ENCODE results near the gene FAM228B.
"Not testable (repeated sequence)": the region's sequence is repeated elsewhere in the genome, so short reads cannot be mapped to it uniquely, and the experiment has no call there.

The FAM228B gene

DNA sequence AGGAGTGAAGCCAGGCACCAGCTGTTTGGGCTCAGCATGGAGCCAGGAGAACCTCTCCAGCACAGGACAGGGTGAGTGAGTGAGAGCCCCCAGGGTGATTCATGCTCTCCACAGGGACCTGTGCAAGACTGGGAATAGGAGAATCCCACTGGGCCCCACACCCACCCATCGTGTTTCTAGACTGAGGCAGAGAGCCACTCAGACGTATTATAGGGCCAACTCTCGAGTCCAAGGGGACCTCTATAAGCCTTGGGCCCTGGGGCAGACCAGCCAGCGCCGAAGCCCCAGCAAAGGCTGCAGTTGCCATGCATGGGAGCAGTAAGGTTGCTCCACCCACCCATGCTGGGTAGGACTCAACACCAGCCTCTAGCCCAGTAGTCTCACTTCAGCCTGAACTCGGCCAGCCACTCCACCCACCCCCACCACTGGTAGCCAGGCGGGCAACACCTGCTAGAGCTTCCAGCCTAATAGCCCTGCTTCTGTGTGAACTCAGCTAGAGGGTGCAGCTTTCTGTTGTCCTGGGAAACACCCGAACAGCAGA, 19.1 kb upstream of the FAM228B start:
- no peak for DNase-seq

DNA sequence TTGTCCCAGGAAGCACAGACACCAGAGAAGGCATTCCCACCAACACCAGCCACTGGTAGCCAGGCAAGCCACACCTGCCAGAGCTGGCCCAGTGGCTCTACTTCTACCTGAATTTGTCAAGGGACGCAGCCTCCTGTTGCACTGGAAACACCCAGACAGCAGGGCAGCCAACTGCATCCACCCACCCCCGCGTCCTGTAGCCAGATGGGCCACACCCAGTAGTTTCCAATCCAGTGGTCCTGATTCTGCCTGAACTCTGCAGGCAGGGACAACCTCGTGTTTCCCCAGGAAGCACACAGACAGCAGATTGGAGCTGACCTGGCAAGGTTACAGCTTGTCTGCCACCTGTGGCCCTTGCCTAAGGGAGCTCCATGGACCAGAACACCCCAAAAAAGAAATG, 18.4 kb upstream of the FAM228B start:
- no peak for DNase-seq

DNA sequence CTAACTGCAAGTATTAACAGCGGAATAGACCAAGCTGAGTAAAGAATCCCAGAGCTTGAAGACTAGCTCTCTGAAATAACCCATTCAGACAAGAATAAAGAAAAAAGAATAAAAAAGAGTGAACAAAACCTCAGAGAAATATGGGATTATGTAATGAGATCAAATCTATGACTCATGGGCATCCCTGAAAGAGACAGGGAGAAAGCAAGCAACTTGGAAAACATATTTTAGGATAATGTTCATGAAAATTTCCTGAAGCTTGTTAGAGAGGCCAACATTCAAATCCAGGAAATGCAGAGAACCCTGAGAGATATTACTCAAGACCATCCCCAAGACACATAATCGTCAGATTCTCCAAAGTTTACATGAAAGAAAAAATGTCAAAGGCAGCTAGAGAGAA, 17.5 kb upstream of the FAM228B start:
- DNase-seq, result no peak

DNA sequence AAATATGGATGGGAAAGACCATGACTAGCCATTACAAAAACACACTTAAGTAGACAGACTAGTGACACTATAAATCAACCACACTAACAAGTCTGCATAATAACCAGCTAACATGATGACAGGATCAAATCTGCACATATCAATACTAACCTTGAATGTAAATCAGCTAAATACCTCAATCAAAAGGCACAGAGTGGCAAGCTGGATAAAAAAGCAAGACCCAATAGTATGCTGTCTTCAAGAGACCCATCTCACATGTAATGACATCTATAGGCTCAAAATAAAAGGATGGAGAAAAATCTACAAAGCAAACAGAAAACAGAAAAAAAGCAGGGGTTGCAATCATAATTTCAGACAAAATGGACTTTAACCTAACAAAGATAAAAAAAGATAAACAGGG, 16.5 kb upstream of the FAM228B start:
- no peak for DNase-seq

DNA sequence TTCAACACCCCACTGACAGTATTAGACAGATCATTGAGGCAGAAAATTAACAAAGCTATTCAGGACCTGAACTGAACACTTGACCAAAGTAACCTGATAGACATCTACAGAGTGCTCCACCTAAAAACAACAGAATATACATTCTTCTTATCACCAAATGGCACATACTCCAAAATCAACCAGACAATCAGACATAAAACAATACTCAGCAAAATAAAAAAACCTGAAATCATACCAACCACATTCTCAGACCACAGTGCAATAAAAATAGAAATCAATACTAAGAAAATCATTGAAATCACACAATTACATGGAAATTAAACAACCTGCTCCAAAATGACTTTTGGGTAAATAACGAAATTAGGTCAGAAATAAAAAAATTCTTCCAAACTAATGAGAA, 15.9 kb upstream of the FAM228B start:
- no peak for DNase-seq

DNA sequence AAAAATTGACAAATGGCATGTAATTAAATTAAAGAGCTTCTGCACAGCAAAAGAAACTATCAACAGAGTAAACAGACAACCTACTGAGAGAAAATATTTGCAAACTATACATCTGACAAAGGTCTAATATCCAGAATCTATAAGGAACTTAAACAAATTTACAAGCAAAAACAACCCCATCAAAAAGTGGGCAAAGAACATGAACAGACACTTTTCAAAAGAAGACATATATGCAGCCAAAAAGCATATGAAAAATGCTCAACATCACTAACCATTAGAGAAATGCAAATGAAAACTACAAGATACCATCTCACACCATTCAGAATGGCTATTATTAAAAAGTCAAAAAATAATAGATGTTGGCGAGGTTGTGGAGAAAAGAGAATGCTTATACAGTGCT, 13.8 kb upstream of the FAM228B start:
- not testable (repeated sequence) for DNase-seq

DNA sequence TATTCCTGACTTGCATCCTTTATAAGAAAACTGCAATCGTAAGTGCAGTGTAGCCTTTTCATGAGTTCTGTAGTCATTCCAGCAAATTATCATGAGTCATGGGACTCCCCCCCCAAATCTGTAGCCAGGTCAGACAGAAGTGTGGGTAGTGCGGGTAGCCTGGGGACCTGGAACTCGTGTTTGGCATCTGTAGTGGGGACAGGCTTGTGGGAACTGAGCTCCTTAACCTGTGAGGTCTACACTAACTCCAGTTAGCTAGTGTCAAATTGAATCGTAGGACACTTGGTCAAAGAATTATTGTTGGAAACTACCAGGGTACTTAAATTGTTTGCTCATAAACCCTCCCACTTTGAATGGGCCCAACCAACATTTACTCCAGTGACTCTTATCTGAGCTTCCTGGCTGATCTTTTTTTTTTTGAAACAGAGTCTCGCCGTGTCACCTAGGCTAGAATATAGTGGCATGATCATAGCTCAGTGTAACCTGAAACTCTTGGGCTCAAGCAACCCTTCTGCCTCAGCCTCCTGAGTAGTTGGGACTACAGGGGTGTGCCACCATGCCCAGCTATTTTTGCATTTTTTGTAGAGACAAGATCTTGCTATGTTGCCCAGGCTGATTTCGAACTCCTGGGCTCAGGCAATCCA, 12.5 kb upstream of the FAM228B start:
- no peak for DNase-seq

DNA sequence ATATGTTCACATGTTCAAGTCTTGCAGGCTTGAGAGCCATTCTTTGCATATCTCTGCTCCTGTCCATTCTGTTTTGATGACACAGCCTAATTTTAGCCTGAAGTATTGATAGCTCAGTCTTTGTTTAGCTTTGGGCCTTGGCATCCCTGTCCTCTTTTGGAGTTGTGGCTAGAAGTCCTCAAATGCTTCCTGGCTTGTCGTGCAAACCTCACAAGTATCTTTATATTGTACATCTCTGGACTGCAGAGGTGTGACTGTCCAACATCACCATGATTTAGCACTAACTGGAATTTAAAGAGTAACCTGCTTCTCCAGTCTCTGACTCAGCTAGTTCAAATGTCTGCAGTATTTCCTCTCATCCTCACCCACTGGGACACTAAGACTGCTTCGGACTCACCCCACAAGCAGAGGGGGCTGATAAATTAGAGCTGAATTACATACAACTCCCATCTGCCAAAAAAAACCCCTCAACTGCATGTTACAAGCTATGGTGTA, 11.8 kb upstream of the FAM228B start:
- no peak for DNase-seq

DNA sequence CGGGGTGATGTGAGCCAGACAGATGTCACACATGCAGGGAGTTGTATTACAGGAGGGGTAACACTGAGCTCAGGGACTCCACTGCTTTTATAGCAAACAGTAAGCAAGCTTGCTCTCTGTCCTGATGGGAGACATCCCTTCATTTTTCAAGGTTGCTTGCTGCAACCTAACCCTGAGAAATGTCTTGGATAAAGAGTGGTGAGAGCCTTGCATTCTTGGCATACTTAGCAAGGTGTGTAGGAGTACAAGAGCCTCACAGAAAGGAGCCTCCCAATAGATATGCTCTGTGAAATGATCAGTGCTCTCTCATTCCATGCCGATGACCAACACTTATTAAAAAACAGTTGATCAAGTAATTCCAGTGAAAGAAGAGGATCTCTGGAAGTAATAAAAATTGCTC, 8.2 kb upstream of the FAM228B start:
- DNase-seq, result no peak

DNA sequence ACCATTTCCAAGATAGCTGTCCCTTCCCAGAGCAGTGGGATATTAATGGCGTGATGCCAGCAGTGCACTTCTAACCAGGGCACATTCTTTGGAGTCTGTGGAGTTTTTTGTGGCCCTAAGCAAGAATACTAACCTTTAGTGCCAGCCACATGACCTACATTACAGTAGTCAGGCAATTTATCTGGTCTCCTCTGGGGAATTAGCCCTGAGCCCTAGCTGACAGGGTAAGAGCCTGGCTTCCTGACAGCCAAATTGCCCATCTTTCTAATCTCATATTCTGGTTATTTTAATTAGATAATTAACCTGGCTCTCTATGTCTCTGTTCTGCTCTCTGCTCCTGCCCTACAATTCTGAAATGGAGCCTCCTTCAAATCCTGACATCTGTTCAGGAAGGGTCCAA, 5.4 kb upstream of the FAM228B start:
- DNase-seq, result no peak

DNA sequence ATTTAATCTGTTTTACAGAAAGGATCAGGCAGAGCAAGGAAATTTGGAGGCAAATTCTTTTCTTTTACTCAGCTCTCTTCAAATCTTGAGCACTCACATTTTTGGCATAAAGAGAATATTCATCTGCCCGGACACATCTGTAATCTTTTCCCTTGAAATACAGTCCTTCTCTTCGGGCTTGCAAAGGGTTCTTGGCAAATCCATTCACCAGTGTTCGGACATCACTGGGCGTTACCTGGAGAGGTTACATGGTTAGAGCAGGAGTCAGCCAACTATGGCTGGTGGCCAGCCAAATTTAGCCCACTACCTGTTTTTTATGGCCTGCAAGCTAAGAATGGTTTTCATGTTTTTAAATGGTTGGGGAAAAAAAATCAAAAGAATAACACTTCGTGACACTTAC, 2.2 kb upstream of the FAM228B start:
- no peak for DNase-seq

DNA sequence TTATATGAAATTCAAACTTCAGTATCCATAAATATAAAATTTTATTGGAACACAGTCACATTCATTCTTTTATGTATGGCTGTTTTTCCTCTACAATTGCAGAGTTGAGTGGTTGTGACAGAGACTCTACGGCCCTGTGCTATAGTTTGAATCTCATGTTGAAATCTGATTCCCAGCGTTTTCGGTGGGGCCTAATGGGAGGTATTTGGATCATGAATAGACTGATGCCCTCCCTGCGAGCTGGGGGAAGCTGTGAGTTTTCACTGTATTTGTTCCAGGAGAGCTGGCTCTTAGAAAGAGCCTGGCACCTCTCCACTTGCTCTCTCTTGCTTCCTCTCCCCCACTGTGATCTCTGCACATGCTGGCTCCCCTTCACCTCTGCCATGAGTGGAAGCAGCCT, 1.8 kb upstream of the FAM228B start:
- no peak for DNase-seq

DNA sequence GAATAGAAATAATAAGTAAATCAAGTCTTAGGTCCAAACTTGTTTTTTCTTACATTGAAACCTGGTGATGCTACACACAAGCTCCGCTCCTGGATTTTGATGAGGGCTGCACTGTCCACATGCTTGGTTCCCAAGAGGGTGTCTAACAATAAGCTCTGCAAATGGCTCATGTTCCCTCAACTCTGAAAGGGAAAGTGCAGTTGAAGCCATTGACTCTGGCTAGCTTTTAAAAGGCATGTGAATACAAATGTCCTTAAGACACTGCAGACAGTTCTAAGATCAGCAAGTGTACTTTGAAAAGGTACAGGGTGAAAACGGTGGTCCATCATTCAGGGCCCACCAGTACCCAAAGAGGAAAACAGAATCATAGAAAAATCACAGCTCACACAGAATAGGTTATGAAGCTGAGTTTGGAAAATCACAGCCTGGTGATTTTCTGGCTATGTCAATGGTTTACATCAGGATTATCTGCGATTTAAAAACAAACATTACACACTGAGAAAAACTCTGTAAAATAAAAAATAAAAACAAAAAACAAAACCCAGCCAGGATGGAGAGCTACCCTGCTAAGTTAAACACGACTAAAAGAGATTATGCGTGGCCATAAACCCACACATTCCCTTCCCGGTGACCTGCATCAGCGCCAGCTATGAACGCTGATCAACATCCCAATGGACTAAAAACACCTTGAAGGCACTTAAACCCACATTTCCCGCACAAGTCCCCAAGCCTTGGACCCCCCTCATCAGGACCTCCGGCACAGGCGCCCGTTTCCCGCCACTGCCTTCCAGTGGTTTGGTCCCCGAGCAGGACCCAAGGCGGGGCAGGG, 689 bp upstream of the FAM228B start:
- DNase-seq, result no peak

DNA sequence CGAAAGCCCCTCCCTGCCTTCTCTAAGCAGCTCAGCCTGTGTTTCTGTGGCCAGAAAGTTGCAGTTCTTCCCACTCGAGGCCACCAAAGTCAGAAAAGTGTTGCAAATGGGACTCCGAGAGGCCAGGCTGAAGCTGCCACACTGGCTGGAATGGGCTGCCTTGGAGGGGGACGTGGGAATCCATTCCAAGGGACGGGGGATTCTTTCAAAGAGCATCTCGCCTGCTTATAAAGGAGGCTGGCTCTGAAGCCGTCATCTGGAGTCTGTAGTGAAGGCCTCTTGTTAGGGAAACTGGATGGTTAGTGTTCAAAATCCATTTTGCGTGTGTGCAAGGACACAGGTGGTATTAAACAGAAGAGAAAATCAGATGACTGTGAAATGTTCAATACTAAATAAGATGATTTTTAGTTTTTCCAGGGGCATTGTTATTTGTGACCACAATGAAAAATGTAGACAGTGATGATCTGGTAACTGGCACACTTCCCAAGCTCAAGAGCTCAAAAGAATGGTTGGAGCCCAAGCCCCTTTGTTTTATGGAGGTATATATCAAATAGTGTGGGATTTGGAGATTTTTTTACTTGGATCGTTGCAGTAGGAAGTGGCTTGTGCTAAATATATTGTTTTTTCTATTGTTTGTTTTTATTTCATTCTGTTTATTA, 782 bp downstream of the FAM228B start:
- DNase-seq, result no peak

DNA sequence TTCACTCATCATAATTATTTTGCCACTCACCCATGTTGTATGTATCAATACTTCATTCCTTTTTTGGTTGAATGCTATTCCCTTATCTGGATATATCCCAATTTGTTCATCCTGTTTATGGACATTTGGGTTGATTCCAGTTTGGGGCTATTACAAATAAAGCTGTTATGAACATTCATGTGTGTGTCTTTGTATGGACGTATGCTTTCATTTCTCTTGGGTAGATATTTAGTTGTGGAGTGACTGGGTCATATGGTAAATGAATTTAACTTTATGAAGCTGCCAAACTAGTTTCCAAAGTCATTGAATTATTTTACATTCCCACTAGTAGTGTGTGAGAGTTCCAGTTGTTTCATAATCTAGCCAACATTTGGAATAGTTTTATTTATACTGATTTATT, 2.7 kb downstream of the FAM228B start:
- no peak for DNase-seq

DNA sequence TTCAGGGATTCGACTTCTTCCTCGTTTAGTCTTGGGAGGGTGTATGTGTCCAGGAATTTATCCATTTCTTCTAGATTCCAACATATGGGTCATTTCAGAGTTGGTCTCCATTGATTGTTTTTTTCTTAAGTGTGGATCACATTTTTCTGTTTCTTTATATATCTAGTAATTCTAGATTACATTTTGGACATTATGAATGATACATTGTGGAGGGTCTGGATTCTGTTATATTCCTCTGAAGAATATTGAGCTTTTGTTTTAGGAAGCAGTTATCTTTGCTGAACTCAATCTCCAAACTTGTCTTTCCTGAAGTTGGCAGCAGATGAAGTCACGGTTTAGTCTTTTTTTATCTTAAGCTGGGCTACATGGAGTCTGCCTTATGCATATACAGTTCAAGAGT, 9.3 kb downstream of the FAM228B start:
- DNase-seq, result no peak

DNA sequence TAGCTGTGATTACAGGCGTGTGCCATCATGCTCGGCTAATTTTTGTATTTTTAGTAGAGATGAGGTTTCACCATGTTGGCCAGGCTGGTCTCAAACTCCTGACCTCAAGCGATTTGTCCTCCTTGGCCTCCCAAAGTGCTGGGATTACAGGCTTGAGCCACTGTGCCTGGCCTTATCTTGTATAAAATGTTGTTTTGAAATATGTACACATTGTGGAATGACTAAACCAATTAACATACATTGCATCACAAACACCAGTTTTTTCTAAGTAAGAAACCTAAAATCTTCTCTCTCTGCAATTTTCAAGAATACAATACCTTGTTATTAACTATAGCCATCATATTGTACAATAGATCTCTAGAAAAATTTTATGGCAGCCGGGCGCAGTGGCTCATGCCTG, 17.0 kb downstream of the FAM228B start:
- not testable (repeated sequence) for DNase-seq

DNA sequence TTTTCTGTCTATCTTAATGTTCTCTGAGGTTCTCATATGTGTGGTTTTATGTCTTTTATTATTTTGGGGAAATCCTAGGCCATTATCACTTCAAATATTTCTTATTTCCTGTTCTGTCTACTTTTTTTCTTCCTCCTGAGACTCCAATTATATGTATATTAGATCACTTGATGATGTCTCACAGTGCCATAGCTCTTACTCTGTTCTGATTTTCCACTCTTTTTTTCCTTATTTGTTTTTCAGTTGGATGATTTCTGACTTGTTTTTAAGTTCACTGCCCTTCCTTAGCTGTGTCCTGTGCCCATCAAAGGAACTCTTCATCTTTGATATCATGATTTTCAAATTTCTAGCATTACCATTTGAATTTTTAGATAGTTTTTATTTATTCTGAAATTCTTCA, 24.1 kb downstream of the FAM228B start:
- no peak for DNase-seq

DNA sequence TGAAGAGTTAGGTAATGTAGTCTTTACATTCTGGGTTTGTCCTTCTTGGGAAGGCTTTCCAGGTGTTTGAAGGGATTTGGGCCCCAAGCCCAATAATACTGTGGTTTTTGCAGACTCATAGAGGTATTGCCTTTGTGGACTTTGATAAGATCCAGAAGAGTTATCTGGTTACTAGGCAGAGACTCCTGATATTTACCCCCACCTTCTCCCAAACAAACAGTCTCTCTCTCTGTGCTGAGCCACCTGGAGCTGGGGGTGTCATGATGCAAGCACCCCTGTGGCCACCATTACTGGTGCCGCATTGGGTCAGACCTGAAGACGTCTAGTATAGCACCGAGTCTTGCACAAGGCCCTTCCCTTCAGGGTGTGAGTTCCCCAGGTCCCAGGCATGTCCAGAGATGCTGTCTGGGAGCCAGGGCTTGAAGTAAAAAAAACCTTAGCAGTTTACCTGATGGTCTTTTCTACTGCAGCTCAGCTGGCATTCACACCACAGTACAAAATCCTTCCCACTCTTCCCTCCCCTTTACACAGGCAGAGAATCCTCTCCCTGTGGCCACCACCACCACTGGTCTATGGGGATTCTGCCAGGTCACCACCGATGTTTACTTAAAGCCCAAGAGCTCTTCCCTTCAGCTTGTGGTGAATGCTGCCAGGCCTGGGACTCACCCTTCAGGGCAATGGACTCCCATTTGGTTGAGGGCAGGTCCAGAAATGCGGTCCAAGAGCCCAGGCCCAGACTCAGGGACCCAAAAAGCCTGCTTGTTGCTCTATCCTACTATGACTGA, 29.3 kb downstream of the FAM228B start:
- no peak for DNase-seq

DNA sequence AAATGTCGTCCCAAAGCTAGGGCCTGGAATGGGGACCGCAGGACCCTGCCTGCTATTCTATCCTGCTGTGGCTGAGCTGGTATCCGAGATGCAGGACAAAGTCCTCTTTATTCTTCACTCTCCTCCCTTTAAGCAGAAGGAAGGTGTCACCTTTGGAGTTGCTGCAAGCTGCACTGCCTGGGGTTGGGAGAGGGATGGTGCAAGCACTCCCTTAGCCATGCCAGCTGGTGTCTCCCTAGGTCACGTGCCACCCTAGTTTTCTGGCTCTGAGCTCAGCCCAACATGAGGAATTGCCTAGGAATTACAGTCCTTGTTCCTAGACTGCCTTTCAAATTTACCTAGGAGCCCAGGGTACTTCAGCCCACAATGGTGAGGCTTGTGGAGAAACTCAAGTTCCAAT, 30.2 kb downstream of the FAM228B start:
- DNase-seq, result no peak

DNA sequence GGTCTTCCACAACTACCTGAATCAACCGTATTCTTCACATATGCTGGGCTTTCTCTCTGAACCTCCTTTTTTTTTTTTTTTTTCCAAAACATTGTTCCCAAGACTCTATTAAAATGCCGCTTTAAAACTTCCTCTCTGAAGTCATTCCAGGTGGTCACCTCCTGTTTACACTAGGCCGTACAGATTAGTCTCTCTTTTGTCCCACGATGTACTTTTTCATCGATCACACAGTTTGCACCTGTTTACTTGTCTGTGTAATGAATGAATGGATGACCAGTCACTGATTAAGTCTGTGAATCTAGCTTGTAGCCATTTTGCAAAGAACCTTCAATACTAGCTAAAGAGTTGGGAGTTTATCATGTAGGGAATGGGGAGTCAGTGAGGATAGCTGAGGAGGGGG, 34.9 kb downstream of the FAM228B start:
- DNase-seq, result no peak

DNA sequence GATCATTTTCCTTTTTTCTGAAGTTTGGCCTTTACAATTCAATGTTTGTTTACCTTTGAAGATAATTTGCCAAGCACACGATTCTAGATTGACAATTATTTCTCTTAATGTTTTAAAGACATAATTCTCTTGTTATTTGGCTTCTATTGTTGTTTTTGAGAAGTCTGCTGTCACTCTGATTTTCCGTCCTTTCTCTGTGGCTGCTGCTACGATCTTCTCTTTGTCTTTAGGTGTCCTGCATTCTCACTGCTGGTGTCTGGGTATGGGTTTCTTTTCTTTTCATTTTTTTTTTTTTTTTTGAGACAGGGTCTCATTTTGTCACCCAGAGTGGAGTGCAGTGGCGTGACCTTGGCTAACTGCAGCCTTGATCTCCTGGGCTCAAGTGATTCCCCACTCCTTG, 36.4 kb downstream of the FAM228B start:
- no peak for DNase-seq

DNA sequence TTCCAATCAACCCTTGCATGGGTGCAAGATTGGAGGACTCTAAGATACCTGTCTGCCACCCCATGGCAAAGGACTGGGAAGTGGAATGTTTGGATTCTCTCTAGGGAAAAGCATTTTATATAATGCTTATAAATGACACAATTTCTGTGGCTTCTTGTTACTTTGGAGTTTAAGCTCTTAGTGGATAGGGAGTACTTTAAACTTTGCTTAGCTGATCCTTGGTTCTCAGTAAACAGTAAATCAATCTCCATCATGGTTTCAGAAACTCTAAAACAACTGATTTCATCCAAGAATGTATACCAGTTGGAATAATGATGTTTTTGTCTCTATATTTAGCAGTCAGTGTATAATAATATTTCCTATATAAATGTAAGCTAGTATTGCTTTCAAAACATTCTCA, 37.5 kb downstream of the FAM228B start:
- no peak for DNase-seq

Measured in DMS 273 treated with DMSO at 0.1 percent for 48 hours (cell line).